ENCODE results near the gene IRF3.

- TF ChIP-seq POLR2A (IDR thresholded peaks at IDR 0.05) = no peak
- TF ChIP-seq CTCF (IDR thresholded peaks at IDR 0.05) = no peak
These were observed 34.0 kb downstream of the IRF3 start for GRCh38 chr19:49631610-49632192.

All from prostate gland (tissue), 2 donors.